Measurements from ENCODE around the gene NDUFS7.

Gene NDUFS7

DNA sequence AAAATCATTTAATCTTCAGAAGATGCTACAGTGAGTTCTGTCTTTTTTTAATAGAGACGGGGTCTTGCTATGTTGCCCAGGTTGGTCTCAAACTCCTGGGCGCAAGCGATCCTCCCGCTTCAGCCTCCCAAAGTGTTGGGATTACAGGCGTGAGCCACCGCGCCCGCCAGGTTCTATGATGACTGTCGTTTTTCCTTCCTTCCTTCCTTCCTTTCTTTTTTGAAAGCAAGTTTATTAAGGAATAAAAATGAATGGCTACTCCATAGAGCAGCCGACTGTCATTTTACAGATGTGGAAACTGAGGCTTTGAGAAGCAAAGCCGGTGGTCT lies 18.1 kb downstream of the NDUFS7 start:
- DNase-seq: no peak

DNA sequence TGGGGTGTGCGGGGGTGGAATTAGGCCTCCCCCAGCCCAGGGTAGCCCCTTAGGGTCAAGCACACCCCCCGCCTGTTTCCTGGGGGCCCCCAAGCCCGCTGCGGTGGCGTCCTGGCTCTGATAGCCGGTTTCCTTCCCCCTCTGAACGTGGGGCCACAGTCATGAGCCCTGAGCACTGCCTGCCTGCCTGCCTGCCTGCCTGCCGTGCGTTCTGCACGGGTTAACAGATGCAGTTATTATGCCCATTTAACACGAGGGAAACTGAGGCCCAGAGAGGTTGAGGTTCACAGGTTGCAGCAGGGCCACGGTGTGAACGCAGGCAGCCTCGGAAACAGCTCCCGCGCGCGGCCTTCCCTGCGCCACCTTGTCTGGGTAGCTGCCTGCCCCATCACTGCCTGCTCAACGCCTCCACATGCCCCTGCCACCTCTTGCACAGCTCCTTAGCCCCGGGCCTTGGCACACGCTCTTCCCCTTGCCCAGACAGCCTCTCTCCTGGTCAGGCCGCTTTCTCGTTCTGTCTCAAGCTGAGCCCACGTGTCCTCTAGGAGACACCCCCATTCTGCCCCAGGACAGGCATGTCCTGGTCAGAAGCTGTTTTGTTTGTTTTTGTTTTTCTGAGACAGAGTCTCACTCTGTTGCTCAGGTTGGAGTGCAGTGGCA lies 18.8 kb downstream of the NDUFS7 start:
- DNase-seq: no peak

DNA sequence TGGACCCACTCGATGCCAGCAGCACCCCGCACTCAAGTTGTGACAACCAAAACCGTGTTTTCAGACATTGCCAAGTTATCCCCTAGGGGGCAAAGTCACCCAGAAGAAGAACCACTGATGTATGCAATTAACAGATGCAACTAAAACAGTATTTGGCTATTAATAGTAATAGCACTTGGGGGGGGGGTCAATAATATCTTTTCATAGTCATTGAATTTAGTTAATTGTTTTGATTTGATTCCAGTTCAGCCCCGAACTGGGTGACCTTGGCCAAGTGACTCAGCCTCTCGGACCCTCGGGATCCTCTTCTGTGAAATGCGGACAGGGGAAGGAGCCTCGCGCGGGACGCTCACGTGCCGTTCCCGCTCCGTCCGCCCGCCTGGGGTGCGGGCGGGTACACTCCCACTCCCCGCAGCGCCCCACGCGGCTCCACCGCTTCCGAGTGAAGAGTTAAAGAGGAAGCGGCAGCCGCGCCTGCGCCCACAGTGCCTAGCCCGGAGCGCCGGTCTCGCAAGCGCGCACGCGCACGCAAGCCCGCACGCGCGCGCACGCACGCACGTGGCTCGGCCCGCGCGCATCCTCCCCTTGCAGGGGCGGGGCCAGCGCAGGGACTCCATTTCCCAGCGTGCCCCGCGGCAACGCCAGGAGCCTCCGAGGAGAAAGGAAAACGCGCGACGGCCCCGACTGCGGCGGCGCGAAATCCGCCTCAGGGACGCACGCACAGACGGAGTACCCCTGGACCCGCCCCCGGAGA lies 23.2 kb downstream of the NDUFS7 start:
- DNase-seq: peak; percentile 97

DNA sequence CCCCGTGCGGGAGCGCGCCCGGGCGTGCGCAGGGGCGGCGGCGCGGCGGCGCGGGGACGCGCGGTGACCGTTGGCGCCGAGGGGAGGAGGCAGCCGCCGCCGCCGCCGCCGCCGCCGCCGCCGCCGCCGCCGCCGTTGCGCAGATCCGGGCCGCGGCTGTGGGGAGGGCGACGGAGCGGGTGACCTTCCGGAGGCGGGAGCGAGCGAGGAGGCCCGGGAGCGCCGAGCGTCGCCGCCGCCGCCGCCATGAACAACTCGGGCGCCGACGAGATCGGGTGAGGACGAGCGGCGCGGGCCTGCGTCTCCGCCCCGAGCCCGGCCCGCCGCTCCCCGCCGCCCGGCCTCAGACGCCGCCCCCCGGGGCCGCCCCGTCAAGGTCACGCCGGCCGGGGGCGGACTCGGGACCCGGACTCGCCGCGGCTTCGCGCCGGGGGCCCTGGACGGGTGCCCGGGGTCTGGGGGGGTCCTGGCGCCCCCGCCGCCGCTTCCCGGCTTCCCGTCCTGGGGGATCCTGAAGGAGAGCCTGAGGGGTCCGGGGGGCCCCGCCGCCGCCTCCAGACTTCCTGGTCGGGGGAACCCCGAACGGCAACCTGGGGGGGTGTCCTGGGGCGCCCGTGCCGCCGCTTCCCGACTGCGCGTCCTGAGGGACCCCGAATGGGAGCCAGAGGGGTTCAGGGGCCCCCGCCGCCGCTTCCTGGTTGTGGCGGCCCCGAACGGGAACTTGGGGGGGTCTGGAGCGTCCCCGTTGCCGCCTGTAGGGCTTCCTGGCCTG lies 24.0 kb downstream of the NDUFS7 start, which contains the start of gene DAZAP1:
TSS of gene DAZAP1 (plus strand) at position 59 of the 772 bp plus-strand sequence. CDS start at position 247, 188 bp downstream.
- no peak for DNase-seq

- DNase-seq: no peak
Measured at GRCh38 chr19:1408300-1409203, 24.8 kb downstream of the NDUFS7 start.

DNA sequence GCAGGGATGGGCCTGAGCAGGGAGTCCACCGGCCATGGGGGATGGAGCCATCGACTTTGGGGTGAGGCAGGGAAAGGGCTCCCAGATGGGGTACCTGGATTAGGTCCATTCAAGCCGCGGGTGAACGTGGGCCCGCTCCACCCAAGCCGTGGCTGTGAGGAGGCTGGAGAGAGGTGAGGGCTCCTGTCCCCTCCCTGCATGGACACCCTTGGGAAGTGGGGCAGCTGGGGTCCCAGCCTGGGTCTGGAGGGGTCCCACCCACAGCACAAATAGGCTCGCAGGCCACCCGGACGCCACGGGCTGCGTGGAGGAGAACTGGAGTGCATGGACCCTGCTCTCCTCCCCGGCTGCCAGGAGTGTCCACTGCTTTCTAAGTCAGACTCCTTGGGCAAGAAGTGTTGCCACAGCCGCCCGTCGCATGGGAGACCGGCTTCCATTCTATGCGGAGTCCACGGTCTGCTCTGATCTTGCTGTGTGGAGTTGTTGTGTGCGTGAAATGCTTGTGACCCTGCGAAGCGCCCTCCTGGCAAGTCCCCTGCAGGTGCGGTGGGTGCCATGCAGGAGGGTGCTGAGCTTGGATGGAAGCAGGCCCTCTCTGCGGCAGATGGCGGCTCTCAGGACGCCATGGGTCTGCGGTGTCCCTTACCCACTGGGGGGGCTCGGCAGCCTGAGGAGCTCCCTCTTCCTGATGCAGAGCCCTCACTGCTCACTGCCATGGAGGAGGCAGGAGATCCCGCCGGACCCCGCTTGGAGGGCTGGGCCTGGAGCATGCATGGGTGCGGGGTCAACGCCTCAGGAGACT lies 25.7 kb downstream of the NDUFS7 start:
- no peak for DNase-seq

GRCh38 chr19:1410136-1410786 lies 26.6 kb downstream of the NDUFS7 start:
- no peak for DNase-seq

DNA sequence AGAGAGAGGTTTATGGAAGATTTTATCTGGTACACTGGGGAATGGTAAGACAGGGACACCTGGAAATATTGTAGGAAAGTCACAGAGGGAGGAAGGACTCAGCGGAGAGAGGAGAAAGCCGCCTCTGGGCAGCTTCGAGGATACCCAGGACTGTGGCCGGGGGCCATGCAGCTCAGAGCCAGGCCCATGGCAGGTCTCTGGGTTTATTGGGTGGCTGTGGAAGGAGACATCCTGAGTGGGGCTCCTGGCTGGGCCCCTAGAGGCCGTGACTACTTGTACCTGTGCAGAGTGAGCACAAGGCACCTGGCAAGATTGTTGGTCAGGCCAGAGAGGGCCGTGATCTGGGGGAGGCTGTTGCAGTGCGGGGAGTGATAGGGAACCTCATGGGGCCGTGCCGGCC lies 27.1 kb downstream of the NDUFS7 start:
- DNase-seq: no peak

GRCh38 chr19:1411255-1412191 lies 27.8 kb downstream of the NDUFS7 start:
- DNase-seq: no peak

DNA sequence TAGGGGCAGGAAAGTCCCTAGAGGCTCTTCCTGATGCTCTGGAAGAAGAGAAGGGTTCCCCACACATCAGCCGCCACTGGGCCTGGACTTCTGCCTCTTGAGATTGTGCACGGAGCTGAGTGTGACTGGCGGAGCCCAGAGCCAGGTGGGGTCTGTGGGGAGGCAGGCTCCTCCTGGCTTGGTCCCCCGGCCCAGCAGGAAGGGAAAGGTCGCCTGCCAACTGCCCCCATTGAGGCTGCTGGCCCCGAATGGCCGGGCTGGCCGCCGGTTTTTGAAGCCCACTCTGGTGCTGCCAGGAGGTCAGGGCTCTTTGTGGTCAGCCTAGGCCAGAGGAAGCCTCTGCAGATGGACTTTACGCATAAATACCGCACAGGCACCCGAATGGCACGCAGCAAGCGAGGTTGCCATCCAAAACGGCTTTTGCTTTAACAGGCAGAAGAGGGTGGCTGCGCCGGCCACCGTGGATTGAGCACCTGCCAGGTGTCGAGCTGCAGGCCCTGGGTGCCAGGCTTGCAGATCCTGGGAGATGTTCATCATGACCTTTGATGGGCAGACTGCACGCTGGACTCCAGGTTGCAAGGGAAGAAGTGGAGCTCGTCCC lies 28.7 kb downstream of the NDUFS7 start:
- DNase-seq: no peak

GRCh38 chr19:1412995-1413800 lies 29.5 kb downstream of the NDUFS7 start:
- DNase-seq: no peak

DNA sequence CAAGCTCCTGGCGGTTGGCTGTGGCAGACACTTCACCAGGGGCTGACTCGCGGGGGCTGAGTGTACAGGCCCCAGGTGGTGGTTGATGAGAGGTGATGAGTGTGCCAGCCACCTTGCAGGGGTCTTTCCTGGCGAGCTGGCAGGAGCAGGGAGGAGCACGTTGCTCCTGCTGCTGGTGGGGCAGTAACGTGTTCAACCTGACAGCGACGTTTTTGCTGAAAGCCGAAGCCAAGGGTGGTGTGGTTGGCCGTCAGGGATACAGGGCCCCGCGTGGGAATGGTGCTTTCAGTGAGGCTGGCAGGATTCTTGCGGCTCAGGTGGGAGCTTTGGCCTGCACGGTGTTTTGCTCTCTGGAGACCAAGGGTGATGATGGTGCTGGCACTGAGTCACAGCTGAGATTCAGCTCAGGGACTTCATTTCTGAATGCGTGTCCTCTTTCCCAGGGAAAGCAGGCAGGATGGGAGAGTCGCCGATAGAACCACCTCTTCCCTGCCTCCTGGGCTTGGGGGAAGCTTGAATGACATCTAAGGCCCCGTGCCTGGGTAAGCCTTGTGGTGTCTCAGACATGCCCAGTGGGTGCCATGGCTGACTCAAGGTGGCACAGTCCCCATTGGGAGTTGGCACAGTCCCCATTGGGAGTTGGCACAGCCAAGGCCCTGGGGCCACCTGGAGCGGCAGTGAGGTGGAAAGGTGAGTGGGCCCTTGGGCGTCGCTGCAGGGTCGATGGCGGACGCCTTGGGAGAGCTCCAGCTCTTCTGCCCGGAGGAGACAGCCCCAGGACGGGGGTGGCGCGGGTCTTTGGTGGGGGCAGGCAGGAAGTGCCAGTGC lies 32.5 kb downstream of the NDUFS7 start:
- no peak for DNase-seq

DNA sequence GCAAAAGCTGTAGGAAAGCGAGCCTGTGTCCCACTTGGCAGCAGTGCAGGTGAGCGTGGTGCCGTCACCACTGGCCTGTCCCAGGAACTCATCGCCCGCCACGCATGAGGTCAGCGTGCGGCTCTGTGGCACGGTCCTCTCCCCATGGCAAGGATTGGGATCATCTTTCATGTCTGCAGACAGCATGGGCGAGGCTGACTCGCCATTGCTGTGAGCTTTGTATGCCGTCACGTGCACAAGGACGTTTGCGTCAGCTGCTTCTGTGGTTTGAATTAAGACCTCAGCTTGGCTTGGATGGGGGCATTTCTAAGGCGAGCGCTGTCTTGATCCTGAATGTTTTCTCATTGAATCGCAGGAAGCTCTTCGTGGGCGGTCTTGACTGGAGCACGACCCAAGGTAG lies 33.4 kb downstream of the NDUFS7 start:
- DNase-seq: no peak

- no peak for DNase-seq
Measured at GRCh38 chr19:1417681-1418495, 34.2 kb downstream of the NDUFS7 start.

DNA sequence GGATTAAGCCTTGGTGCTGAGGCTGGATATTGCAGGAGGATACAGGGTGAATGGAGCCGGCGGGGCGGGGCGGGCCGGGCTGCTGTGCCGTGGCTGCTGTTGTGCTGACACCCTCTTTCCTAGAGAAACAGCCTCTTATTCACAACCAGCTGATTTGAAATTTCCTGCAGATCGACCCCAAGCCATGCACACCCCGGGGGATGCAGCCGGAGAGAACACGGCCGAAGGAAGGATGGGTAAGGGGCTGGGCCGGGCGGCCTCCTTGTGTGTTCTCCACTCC lies 34.7 kb downstream of the NDUFS7 start:
- no peak for DNase-seq

DNA sequence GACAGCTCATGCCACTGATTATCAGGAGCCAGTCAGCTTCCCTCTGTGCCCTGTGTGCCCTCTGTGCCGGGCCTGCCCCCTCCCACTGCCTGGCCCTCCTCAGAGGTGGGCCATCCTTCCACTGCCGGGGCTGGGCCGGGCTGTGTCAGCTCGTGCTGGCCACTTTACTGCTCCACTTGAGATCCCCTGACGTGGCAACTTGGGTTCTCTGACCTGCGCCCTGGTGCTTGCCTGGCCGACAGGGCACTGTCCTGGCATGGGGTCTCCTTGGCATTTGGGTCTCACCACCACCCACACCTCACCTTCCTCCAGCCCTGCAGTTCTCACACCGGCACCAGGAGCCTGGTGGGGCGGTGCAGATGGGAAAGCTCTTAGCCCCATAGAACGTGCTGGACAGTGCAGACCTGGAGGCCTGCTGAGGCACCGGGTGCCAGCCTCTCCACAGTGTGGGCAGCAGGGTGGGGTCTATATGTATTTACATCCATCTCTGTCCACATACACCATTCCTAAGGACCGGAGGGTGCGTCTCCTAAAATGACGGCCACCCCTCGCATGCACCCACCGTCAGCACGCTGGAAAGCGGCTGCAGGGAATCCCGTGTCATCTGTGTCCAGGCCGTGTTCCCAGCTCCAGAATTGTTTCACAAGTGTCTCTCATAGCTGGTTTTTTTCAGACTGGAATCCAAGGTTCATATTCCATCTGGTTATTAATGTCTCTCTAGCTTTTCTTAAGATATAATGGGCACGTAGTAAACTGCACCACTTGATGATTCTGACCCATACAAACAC lies 35.4 kb downstream of the NDUFS7 start:
- DNase-seq: no peak
